ENCODE data around the gene DOCK7.

Gene DOCK7

DNA sequence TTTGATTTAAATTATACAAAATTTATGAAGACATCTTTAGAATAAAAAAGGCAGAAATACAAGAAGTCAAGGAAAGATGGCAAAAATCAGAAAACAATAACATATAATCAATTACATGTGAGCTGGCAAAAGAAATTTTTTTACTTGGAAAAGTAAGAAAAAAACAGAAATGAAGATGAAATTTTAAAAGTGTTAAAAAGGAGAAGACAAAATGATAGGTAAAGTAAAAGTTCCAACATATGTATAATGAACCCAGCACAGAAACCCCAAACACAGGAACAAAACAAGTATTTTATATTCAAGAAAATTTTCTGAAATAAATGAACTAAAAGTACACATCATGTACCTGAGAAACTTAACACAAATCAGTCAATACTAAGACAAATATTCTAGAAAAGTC, 188.0 kb downstream of the DOCK7 start:
- Histone ChIP-seq H3K79me2 (ENCODE audit: insufficient read depth, low read length) (no peaks in the 10 kb centered on the region), H3K9ac (ENCODE audit: low read length) (no peak overlapping the region), H3F3A (ENCODE audit: insufficient read depth) (no peaks in the 10 kb centered on the region), H3K27me3 (ENCODE audit: low read length) (no peaks in the 10 kb centered on the region), H3K4me2 (ENCODE audit: low read depth, low read length, poor library complexity, severe bottlenecking) (no peak overlapping the region), H3K27ac (ENCODE audit: low read depth, low read length) (no peak overlapping the region), H3K36me3 (ENCODE audit: low read length) (no peaks in the 10 kb centered on the region), H3K4me3 (ENCODE audit: insufficient read depth, low read length, poor library complexity, severe bottlenecking) (no peak overlapping the region), H3K9me3 (ENCODE audit: insufficient read depth, low read length) (no peaks in the 10 kb centered on the region), H2AFZ (ENCODE audit: low read depth, low read length, severe bottlenecking) (no peak overlapping the region), H4K20me1 (ENCODE audit: low read depth, low read length) (no peaks in the 10 kb centered on the region; the same call in 1 of the 2 replicates), H3K9me2 (replicated peaks; ENCODE audit: insufficient read depth, low read length) (no peaks in the 10 kb centered on the region)
- TF ChIP-seq, protein P1, sequence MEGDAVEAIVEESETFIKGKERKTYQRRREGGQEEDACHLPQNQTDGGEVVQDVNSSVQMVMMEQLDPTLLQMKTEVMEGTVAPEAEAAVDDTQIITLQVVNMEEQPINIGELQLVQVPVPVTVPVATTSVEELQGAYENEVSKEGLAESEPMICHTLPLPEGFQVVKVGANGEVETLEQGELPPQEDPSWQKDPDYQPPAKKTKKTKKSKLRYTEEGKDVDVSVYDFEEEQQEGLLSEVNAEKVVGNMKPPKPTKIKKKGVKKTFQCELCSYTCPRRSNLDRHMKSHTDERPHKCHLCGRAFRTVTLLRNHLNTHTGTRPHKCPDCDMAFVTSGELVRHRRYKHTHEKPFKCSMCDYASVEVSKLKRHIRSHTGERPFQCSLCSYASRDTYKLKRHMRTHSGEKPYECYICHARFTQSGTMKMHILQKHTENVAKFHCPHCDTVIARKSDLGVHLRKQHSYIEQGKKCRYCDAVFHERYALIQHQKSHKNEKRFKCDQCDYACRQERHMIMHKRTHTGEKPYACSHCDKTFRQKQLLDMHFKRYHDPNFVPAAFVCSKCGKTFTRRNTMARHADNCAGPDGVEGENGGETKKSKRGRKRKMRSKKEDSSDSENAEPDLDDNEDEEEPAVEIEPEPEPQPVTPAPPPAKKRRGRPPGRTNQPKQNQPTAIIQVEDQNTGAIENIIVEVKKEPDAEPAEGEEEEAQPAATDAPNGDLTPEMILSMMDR (IDR thresholded peaks at IDR 0.05; ENCODE audit: insufficient read depth, low read length, poor library complexity, severe bottlenecking) = no peak

DNA sequence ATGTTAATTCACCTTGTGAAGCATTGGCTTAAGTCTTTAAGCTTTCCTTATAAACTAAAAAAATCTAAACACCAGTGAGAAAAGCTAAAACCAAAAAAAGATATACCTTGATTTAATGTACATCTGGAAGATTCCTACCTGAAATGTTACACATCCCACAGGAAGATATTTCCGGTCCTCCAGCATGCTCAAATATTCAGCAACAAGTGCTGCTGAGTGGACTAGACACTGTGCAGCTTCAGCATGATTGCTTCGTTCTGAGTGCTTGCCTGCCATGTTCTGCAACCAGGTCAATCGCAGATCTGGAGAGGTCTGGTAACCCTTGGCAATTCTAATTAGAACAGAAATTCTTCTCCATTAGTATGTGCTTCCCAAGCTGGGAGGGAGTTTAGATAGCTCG, 194.0 kb downstream of the DOCK7 start:
- Histone ChIP-seq H3K27me3 (ENCODE audit: low read length) (no peaks in the 10 kb centered on the region), H3K79me2 (ENCODE audit: insufficient read depth, low read length) (no peaks in the 10 kb centered on the region), H4K20me1 (ENCODE audit: low read depth, low read length) (no peaks in the 10 kb centered on the region), H3K9me2 (replicated peaks; ENCODE audit: insufficient read depth, low read length) (no peaks in the 10 kb centered on the region), H3F3A (ENCODE audit: insufficient read depth) (no peaks in the 10 kb centered on the region), H3K9me3 (ENCODE audit: insufficient read depth, low read length) (no peaks in the 10 kb centered on the region), H3K27ac (ENCODE audit: low read depth, low read length) (no peak overlapping the region), H3K4me3 (ENCODE audit: insufficient read depth, low read length, poor library complexity, severe bottlenecking) (no peak overlapping the region), H3K36me3 (ENCODE audit: low read length) (no peaks in the 10 kb centered on the region), H3K4me2 (ENCODE audit: low read depth, low read length, poor library complexity, severe bottlenecking) (no peak overlapping the region), H2AFZ (ENCODE audit: low read depth, low read length, severe bottlenecking) (no peak overlapping the region), H3K9ac (ENCODE audit: low read length) (no peak overlapping the region)
- no peak for TF ChIP-seq EZH2phosphoT487 (conservative IDR thresholded peaks at IDR 0.05; ENCODE audit: low read length)
- TF ChIP-seq, protein P1 (IDR thresholded peaks at IDR 0.05; ENCODE audit: insufficient read depth, low read length, poor library complexity, severe bottlenecking) = no peak

DNA sequence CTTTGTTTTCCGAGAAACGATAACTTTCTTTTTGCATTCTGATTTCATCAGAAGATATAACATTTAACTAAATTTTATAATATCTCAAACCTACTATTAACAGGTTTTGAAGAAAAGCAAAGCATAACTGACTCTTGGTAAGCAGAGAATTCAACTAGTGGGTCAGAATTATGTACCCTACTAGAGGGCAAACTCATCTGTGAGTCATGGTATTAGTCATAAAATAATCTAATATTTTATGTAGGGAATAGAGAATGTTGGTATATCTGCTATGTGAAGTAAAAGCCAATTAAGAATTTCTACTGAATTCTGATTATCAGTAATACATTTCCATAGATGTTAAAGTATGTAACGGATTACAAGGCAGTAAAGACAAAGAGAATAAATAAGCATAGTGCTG, 194.5 kb downstream of the DOCK7 start:
- Histone ChIP-seq H4K20me1 (ENCODE audit: low read depth, low read length) (no peaks in the 10 kb centered on the region), H3K79me2 (ENCODE audit: insufficient read depth, low read length) (no peaks in the 10 kb centered on the region), H3K4me2 (ENCODE audit: low read depth, low read length, poor library complexity, severe bottlenecking) (no peak overlapping the region), H3F3A (ENCODE audit: insufficient read depth) (no peaks in the 10 kb centered on the region), H3K9ac (ENCODE audit: low read length) (no peak overlapping the region), H3K36me3 (ENCODE audit: low read length) (no peaks in the 10 kb centered on the region), H3K27ac (ENCODE audit: low read depth, low read length) (no peak overlapping the region), H3K27me3 (ENCODE audit: low read length) (no peaks in the 10 kb centered on the region), H2AFZ (ENCODE audit: low read depth, low read length, severe bottlenecking) (no peak overlapping the region), H3K4me3 (ENCODE audit: insufficient read depth, low read length, poor library complexity, severe bottlenecking) (no peak overlapping the region), H3K9me3 (ENCODE audit: insufficient read depth, low read length) (no peaks in the 10 kb centered on the region), H3K9me2 (replicated peaks; ENCODE audit: insufficient read depth, low read length) (no peaks in the 10 kb centered on the region)
- TF ChIP-seq, protein P1 (IDR thresholded peaks at IDR 0.05; ENCODE audit: insufficient read depth, low read length, poor library complexity, severe bottlenecking) = no peak
- no peak for TF ChIP-seq EZH2phosphoT487 (conservative IDR thresholded peaks at IDR 0.05; ENCODE audit: low read length)

DNA sequence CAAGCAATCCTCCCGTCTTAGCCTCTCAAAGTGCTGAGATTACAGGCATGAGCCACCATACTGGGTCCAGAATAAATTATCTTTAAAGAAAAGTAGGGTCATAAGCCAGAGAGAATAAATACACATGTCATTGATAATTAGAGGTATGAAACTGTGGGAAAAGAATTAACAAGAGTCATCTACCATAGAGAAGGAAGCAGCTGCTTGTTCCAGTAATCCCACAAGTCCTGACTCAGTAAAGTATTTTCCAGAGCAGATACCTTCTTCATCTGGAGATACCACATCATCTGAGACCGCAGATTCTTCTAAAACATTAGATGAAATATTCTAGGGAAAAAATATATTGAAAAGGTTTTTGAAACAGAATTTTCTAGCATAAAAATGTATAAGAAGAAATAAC, 195.7 kb downstream of the DOCK7 start:
- Histone ChIP-seq H3K27me3 (ENCODE audit: low read length) (no peaks in the 10 kb centered on the region), H3K9ac (ENCODE audit: low read length) (no peak overlapping the region), H3K36me3 (ENCODE audit: low read length) (no peaks in the 10 kb centered on the region), H3K4me3 (ENCODE audit: insufficient read depth, low read length, poor library complexity, severe bottlenecking) (no peak overlapping the region), H3K9me2 (replicated peaks; ENCODE audit: insufficient read depth, low read length) (no peaks in the 10 kb centered on the region), H3K27ac (ENCODE audit: low read depth, low read length) (no peak overlapping the region), H3K9me3 (ENCODE audit: insufficient read depth, low read length) (no peaks in the 10 kb centered on the region), H2AFZ (ENCODE audit: low read depth, low read length, severe bottlenecking) (no peak overlapping the region), H3F3A (ENCODE audit: insufficient read depth) (no peaks in the 10 kb centered on the region), H4K20me1 (ENCODE audit: low read depth, low read length) (no peaks in the 10 kb centered on the region), H3K79me2 (ENCODE audit: insufficient read depth, low read length) (no peaks in the 10 kb centered on the region), H3K4me2 (ENCODE audit: low read depth, low read length, poor library complexity, severe bottlenecking) (no peak overlapping the region)
- no peak for TF ChIP-seq EZH2phosphoT487 (conservative IDR thresholded peaks at IDR 0.05; ENCODE audit: low read length)
- TF ChIP-seq, protein P1 (IDR thresholded peaks at IDR 0.05; ENCODE audit: insufficient read depth, low read length, poor library complexity, severe bottlenecking) = no peak

All from SU-DHL-6 (cell line).